ENCODE measurements around the gene HIRA.

DNA sequence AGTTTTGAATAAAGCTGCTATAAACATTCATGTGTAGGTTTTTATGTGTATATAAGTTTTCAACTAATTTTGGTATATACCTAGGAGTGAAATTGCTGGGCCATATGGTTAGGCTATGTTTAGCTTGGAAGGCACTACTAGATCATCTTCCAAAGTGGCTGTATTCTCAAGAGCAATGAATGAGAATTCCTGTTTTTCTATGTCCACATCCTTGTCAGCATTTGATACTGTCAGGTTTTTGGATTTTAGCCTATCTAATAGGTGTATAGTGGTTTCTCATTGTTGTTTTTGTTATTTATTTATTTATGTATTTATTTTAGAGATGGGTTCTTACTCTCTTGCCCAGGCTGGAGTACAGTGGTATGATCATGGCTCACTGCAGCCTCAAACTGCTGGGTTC, 113.7 kb downstream of the HIRA start:
- TF ChIP-seq POLR2A (IDR thresholded peaks at IDR 0.05) (no peak), CTCF (IDR thresholded peaks at IDR 0.05) (no peak)

All from prostate gland (tissue), 2 donors.